Measurements from ENCODE around the gene SNX32.

DNA sequence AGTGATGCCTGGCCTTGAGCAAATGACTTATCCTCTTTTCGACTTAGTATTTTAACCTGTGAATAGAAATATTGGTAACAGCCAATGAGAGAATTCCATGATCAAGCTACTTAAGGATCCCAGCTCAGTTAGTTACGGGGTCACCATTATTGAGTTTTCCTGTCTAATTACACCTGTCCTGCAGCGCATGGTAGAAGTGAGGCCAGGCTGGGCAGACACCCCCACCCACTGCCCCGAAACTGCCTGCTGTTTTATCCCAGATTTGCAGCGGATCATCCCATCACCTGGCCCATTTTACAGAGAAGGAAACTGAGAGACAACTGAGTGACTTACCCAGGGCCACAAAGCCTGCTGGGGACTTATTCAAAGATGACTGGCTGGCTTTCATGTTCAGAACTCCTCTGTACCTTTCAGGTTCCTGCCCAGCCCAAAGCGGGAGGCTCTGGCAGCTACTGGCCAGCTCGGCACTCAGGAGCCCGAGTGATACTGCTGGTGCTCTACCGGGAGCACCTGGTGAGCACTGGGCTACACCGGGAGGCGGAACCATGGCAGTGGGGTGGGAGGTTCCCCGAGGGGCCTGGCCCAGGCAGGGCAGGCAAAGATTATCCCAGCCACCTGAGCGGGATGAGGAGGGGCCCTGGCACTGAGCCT lies 27.9 kb downstream of the SNX32 start:
- no peak for TF ChIP-seq EZH2phosphoT487 (IDR thresholded peaks at IDR 0.05; ENCODE audit: borderline replicate concordance)
- TF ChIP-seq, protein P1, sequence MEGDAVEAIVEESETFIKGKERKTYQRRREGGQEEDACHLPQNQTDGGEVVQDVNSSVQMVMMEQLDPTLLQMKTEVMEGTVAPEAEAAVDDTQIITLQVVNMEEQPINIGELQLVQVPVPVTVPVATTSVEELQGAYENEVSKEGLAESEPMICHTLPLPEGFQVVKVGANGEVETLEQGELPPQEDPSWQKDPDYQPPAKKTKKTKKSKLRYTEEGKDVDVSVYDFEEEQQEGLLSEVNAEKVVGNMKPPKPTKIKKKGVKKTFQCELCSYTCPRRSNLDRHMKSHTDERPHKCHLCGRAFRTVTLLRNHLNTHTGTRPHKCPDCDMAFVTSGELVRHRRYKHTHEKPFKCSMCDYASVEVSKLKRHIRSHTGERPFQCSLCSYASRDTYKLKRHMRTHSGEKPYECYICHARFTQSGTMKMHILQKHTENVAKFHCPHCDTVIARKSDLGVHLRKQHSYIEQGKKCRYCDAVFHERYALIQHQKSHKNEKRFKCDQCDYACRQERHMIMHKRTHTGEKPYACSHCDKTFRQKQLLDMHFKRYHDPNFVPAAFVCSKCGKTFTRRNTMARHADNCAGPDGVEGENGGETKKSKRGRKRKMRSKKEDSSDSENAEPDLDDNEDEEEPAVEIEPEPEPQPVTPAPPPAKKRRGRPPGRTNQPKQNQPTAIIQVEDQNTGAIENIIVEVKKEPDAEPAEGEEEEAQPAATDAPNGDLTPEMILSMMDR (conservative IDR thresholded peaks at IDR 0.05; ENCODE audit: low read length): no peak
